Measurements from ENCODE around the gene DNAJB13.

DNA sequence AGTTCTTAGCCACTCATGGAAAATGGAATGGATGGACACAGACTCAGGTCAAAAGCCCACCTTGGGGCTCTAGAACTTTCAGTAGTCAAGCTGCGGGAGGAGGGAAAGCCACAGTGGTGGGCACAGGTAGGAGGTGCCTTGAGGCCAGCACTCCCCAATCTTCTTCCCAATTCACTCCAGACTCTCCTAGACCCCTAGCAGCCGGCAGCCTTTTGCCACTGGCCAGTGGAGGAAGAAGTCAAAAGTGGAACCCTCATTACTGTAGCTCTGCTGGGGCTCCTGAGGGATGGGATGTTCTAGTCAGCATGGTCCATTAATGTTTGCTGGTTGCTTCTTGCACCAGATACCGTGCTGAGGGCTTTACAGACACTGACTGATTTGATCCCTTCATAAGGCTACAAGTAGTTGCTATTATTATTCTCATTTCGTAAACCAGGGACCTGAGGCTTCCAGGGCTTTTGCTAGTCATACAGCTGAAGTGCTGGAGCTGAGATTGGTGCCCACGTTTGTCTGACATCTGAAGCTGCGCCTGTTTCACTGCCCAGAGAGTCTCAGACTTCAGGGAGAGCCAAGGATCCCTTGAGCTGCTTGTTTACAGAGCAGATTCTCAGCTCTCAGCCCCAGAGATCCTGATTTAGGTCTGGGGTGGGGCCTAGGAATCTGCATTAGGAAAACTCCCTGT lies 57.0 kb downstream of the DNAJB13 start:
- no peak for TF ChIP-seq SIN3A (IDR thresholded peaks at IDR 0.05; ENCODE audit: borderline replicate concordance, low read depth, low read length)
- TF ChIP-seq, protein P1, sequence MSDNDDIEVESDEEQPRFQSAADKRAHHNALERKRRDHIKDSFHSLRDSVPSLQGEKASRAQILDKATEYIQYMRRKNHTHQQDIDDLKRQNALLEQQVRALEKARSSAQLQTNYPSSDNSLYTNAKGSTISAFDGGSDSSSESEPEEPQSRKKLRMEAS (IDR thresholded peaks at IDR 0.05; ENCODE audit: low read depth) = no peak
- TF ChIP-seq CTCF (IDR thresholded peaks at IDR 0.05) = no peak
- no peak for TF ChIP-seq ELF1 (IDR thresholded peaks at IDR 0.05)
- no peak for TF ChIP-seq EZH2phosphoT487 (IDR thresholded peaks at IDR 0.05; ENCODE audit: borderline replicate concordance, low read depth)
- no peak for TF ChIP-seq NFIC (IDR thresholded peaks at IDR 0.05; ENCODE audit: borderline replicate concordance)
- TF ChIP-seq TAF1 (IDR thresholded peaks at IDR 0.05; ENCODE audit: borderline replicate concordance, low read depth, low read length) = no peak
- no peak for TF ChIP-seq USF1 (IDR thresholded peaks at IDR 0.05; ENCODE audit: borderline replicate concordance, low read depth)
- TF ChIP-seq EP300 (IDR thresholded peaks at IDR 0.05; ENCODE audit: borderline replicate concordance in 1 of 2, low read depth in 1 of 2, low read length in 1 of 2) = no peak
- no peak for TF ChIP-seq ZBTB33 (IDR thresholded peaks at IDR 0.05; ENCODE audit: borderline replicate concordance, low read depth)
- TF ChIP-seq SMC3 (IDR thresholded peaks at IDR 0.05; ENCODE audit: low read depth, low read length) = no peak
